Nephron progenitor cell (in vitro differentiated cells): ENCODE data around the gene PLEKHA5.

ENCODE experiments used
- DNase-seq: peaks from one replicate; pipeline ENCODE4 v3.0.0; 2021
- H3K27ac Mint-ChIP-seq: 2 replicates; pipeline ENCODE4 v1.8.0; 2021; ENCODE audit warnings: mild to moderate bottlenecking, moderate library complexity, mixed read lengths
- H3K27me3 Mint-ChIP-seq: 2 replicates; pipeline ENCODE4 v1.8.0; 2021; ENCODE audit warnings: mild to moderate bottlenecking, low read depth, mixed read lengths; ENCODE audit not compliant: poor library complexity
- H3K36me3 Mint-ChIP-seq: 2 replicates; pipeline ENCODE4 v1.8.0; 2021; ENCODE audit warnings: low read depth, mixed read lengths
- H3K4me1 Mint-ChIP-seq: 2 replicates; pipeline ENCODE4 v1.8.0; 2021; ENCODE audit warnings: mixed read lengths
- H3K4me3 Mint-ChIP-seq: 2 replicates; pipeline ENCODE4 v1.8.0; 2021; ENCODE audit warnings: mild to moderate bottlenecking, moderate library complexity, mixed read lengths
- H3K9me3 Mint-ChIP-seq: 2 replicates; pipeline ENCODE4 v1.8.0; 2021; ENCODE audit warnings: mild to moderate bottlenecking, moderate library complexity, mixed read lengths
- CTCF ChIP-seq: fragments of 200-600 bp; sonication (generic); IDR thresholded peaks from 2 replicates; pipeline ENCODE4 v1.5.0; 2021; ENCODE audit warnings: antibody characterized with exemption

The PLEKHA5 gene

GRCh38 chr12:19107750-19108149, 21.8 kb upstream of the PLEKHA5 start:
- no peak for TF ChIP-seq CTCF
- Mint-ChIP-seq H3K27me3 (no peaks in the 10 kb centered on the region), H3K4me1 (no peaks in the 10 kb centered on the region)

GRCh38 chr12:19110221-19110940, 19.2 kb upstream of the PLEKHA5 start:
- H3K4me3 Mint-ChIP-seq: no peak overlapping the region
- H3K27ac Mint-ChIP-seq: no peak overlapping the region
- TF ChIP-seq CTCF: no peak
- H3K9me3 Mint-ChIP-seq: peaks cover 12% of the 10 kb centered on the region
- DNase-seq: no peak
- H3K36me3 Mint-ChIP-seq: no peaks in the 10 kb centered on the region
- H3K27me3 Mint-ChIP-seq: no peaks in the 10 kb centered on the region
- H3K4me1 Mint-ChIP-seq: peaks cover 5% of the 10 kb centered on the region

More at GRCh38 chr12:19107750-19108149, 21.8 kb upstream of the PLEKHA5 start:
- no peak for DNase-seq
- Mint-ChIP-seq H3K36me3 (no peaks in the 10 kb centered on the region), H3K27ac (no peak overlapping the region), H3K4me3 (no peak overlapping the region), H3K9me3 (peaks cover 8% of the 10 kb centered on the region)

- Mint-ChIP-seq H3K27me3 (no peaks in the 10 kb centered on the region), H3K36me3 (no peaks in the 10 kb centered on the region), H3K4me3 (no peak overlapping the region), H3K9me3 (peaks cover 7% of the 10 kb centered on the region), H3K27ac (no peak overlapping the region), H3K4me1 (peaks cover 6% of the 10 kb centered on the region)
- no peak for DNase-seq
- TF ChIP-seq CTCF: no peak
Measured at GRCh38 chr12:19113464-19113863, 16.1 kb upstream of the PLEKHA5 start.

GRCh38 chr12:19115285-19115684, 14.2 kb upstream of the PLEKHA5 start:
- H3K27ac Mint-ChIP-seq: no peak overlapping the region
- DNase-seq: no peak
- H3K27me3 Mint-ChIP-seq: no peaks in the 10 kb centered on the region
- H3K36me3 Mint-ChIP-seq: no peaks in the 10 kb centered on the region
- H3K4me3 Mint-ChIP-seq: no peak overlapping the region
- peaks cover 4% of the 10 kb centered on the region for H3K9me3 Mint-ChIP-seq
- TF ChIP-seq CTCF: no peak
- H3K4me1 Mint-ChIP-seq: peaks cover 6% of the 10 kb centered on the region

- Mint-ChIP-seq H3K27me3 (peaks cover 4% of the 10 kb centered on the region), H3K4me3 (no peak overlapping the region), H3K27ac (no peak overlapping the region), H3K4me1 (peaks cover 6% of the 10 kb centered on the region), H3K36me3 (no peaks in the 10 kb centered on the region), H3K9me3 (no peaks in the 10 kb centered on the region)
- DNase-seq: no peak
- no peak for TF ChIP-seq CTCF
Measured at GRCh38 chr12:19119440-19119839, 10.1 kb upstream of the PLEKHA5 start.

GRCh38 chr12:19120795-19121194, 8.7 kb upstream of the PLEKHA5 start:
- peaks cover 4% of the 10 kb centered on the region for H3K27me3 Mint-ChIP-seq
- H3K9me3 Mint-ChIP-seq: peaks cover 9% of the 10 kb centered on the region
- H3K4me3 Mint-ChIP-seq: no peak overlapping the region
- DNase-seq: no peak
- TF ChIP-seq CTCF: no peak
- no peak overlapping the region for H3K27ac Mint-ChIP-seq
- no peaks in the 10 kb centered on the region for H3K4me1 Mint-ChIP-seq
- H3K36me3 Mint-ChIP-seq: no peaks in the 10 kb centered on the region
